CD14-positive monocyte (primary cell): ENCODE measurements around the gene AFF3. TPM values are rescaled to one million over a fixed set of nuclear protein-coding genes. Genes with fewer than 3 reads are reported as not detected.

Experiments
- DNase-seq, 3 donors: peaks; one replicate each; pipeline ENCODE4 v3.0.0-alpha.2; 2011 to 2022
- H2AFZ ChIP-seq: 2 replicates; pipeline ENCODE4 v1.6.0; 2012; ENCODE audit warnings: mild to moderate bottlenecking, low read depth, low read length, inconsistent platforms; ENCODE audit not compliant: insufficient read depth, poor library complexity, severe bottlenecking
- H3K27ac ChIP-seq, 2 donors: 1 replicate in 1 of 2; 2 replicates in 1 of 2; pipeline ENCODE4 v1.5.1; 2012 to 2013; ENCODE audit warnings: low read length in 2 of 2, control low read depth in 1 of 2, inconsistent platforms in 1 of 2, low read depth in 1 of 2, mild to moderate bottlenecking in 1 of 2
- H3K27me3 ChIP-seq, 2 donors: one replicate each; pipeline versions ENCODE4 v1.6.0 to v1.6.1; 2011 to 2013; ENCODE audit warnings: low read length in 2 of 2; ENCODE audit not compliant: control insufficient read depth in 2 of 2, insufficient read depth in 2 of 2
- H3K36me3 ChIP-seq, 2 donors: replicated peaks in 1 of 2; 1 replicate in 1 of 2; 2 replicates in 1 of 2; pipeline versions ENCODE4 v1.5.1 to v1.6.1; 2012 to 2013; ENCODE audit warnings: low read length in 2 of 2, control low read depth in 1 of 2, inconsistent platforms in 1 of 2, mild to moderate bottlenecking in 1 of 2; ENCODE audit not compliant: insufficient read depth in 2 of 2, control insufficient read depth in 1 of 2
- H3K4me1 ChIP-seq, 2 donors: 1 replicate in 1 of 2; 2 replicates in 1 of 2; pipeline versions ENCODE4 v1.5.1 to v1.6.1; 2012 to 2013; ENCODE audit warnings: low read length in 2 of 2, control low read depth in 1 of 2, inconsistent platforms in 1 of 2, mild to moderate bottlenecking in 1 of 2, moderate library complexity in 1 of 2; ENCODE audit not compliant: insufficient read depth in 2 of 2, control insufficient read depth in 1 of 2
- H3K4me2 ChIP-seq: replicated peaks from 2 replicates; pipeline ENCODE3; 2012; ENCODE audit warnings: low read length, moderate library complexity, mild to moderate bottlenecking; ENCODE audit not compliant: poor library complexity, severe bottlenecking; ENCODE audit errors: extremely low read depth
- H3K4me3 ChIP-seq, 3 experiments: fragments of 200-600 bp in 1 of 3; sonication (generic) in 1 of 3; replicated peaks in 1 of 3; 1 replicate in 2 of 3; 2 replicates in 1 of 3; pipeline ENCODE4 v1.5.1; 2011 to 2013; ENCODE audit warnings: low read length in 3 of 3, mild to moderate bottlenecking in 3 of 3, control low read depth in 2 of 3, low read depth in 2 of 3, inconsistent platforms in 1 of 3, moderate library complexity in 1 of 3
- H3K79me2 ChIP-seq: 2 replicates; pipeline ENCODE4 v1.6.0; 2012; ENCODE audit warnings: mild to moderate bottlenecking, control low read depth, inconsistent platforms, low read length, moderate library complexity; ENCODE audit not compliant: insufficient read depth
- H3K9ac ChIP-seq: 2 replicates; pipeline ENCODE4 v1.6.0; 2017; ENCODE audit warnings: low read length, mild to moderate bottlenecking; ENCODE audit not compliant: insufficient read depth, poor library complexity, severe bottlenecking
- H3K9me3 ChIP-seq, 2 donors: replicated peaks in 1 of 2; 1 replicate in 1 of 2; 2 replicates in 1 of 2; pipeline versions ENCODE4 v1.5.1 to v1.6.1; 2012 to 2013; ENCODE audit warnings: low read length in 2 of 2, control low read depth in 1 of 2; ENCODE audit not compliant: control insufficient read depth in 1 of 2, insufficient read depth in 1 of 2
- H4K20me1 ChIP-seq: 2 replicates; pipeline ENCODE4 v1.6.0; 2012; ENCODE audit warnings: mild to moderate bottlenecking, low read length, control low read depth, moderate library complexity; ENCODE audit not compliant: insufficient read depth
- H3K27ac Mint-ChIP-seq, 7 donors: one replicate each; pipeline ENCODE4 v1.8.0; 2020; ENCODE audit warnings: mild to moderate bottlenecking in 7 of 7, mixed read lengths in 7 of 7, moderate library complexity in 6 of 7, inconsistent platforms in 2 of 7
- H3K27me3 Mint-ChIP-seq, 3 donors: one replicate each; pipeline ENCODE4 v1.8.0; 2021 to 2022; ENCODE audit warnings: low read depth in 3 of 3, mild to moderate bottlenecking in 3 of 3, mixed read lengths in 3 of 3, moderate library complexity in 3 of 3, inconsistent platforms in 1 of 3
- H3K36me3 Mint-ChIP-seq, 2 donors: one replicate each; pipeline ENCODE4 v1.8.0; 2020; ENCODE audit warnings: mixed read lengths in 2 of 2, inconsistent platforms in 1 of 2, mild to moderate bottlenecking in 1 of 2
- H3K4me1 Mint-ChIP-seq: one replicate; pipeline ENCODE4 v1.8.0; 2020; ENCODE audit warnings: mild to moderate bottlenecking, mixed read lengths
- H3K4me3 Mint-ChIP-seq, 2 donors: one replicate each; pipeline ENCODE4 v1.8.0; 2020; ENCODE audit warnings: mild to moderate bottlenecking in 2 of 2, mixed read lengths in 2 of 2, moderate library complexity in 1 of 2
- H3K9me3 Mint-ChIP-seq, 7 donors: one replicate each; pipeline ENCODE4 v1.8.0; 2020 to 2022; ENCODE audit warnings: mixed read lengths in 7 of 7, mild to moderate bottlenecking in 6 of 7, moderate library complexity in 6 of 7, inconsistent platforms in 2 of 7
- WGBS: methylation state at CpG from one replicate; pipeline ENCODE4 v1.1.5; 2013; ENCODE audit warnings: missing lambda C conversion rate; ENCODE audit not compliant: insufficient coverage; 5-methylcytosine and 5-hydroxymethylcytosine counted together
- intact Hi-C, 2 donors: fragments of 100-400 bp; cut with micrococcal nuclease; formaldehyde crosslinking; loops; one replicate each; pipeline versions ENCODE4 v1.15.0 to v1.15.1; 2023
- polyA plus RNA-seq, 3 donors: library from polyadenylated mRNA; depleted of rRNA in 1 of 3; unstranded in 2 of 3; stranded (reverse) in 1 of 3; fragments of 300-500 nt in 2 of 3; fragments of >200 nt in 1 of 3; fragmentation: Illumina TruSeq in 2 of 3; gene quantifications; 1 replicate in 2 of 3; 2 replicates in 1 of 3; pipeline ENCODE4 v1.2.3, GENCODE V29; 2012 to 2021
- TF ChIP-seq, protein P1 (sequence below): fragments of 200-600 bp; IDR thresholded peaks from one replicate; pipeline ENCODE4 v1.8.0; 2022; ENCODE audit warnings: antibody characterized with exemption, mild to moderate bottlenecking

The AFF3 gene
- polyA plus RNA-seq, 3 donors = 0.17 to 4.1 (median 0.49) TPM

DNA sequence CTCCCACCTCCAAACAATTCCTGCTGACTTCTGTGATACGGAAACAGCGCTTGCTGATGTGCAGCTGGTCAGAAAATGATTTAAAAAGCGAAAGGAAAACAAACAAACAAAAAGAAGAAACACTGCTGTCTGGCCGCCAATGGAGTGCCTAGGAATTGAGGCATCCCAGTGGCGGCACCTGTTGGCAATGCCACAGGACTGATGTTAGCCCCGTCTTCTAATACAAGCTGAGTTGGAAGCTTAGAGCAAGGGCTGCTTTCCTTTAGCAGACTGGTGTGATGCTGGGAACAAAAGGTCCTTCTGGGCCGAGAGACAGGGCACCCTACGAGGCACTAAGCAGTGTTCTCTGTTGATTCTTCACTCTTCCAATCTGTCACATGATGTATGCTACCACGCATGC lies 489.0 kb downstream of the AFF3 start:
- Histone ChIP-seq H2AFZ (no peak overlapping the region), H3K9ac (no peak overlapping the region), H3K4me2 (no peak overlapping the region), H4K20me1 (no peaks in the 10 kb centered on the region), H3K36me3 (no peaks in the 10 kb centered on the region), H3K4me1 (peaks cover 0 to 5% of the 10 kb centered on the region in 2 donors), H3K79me2 (no peaks in the 10 kb centered on the region), H3K9me3 (no peaks in the 10 kb centered on the region), H3K4me3 (no peak overlapping the region), H3K27ac (no peak overlapping the region), H3K27me3 (no peaks in the 10 kb centered on the region)
- no peak for DNase-seq
- Mint-ChIP-seq H3K27ac (peak overlapping the region in 2 of 7 donors; percentile 12 to 19), H3K4me3 (no peak overlapping the region), H3K36me3 (peaks cover 2 to 3% of the 10 kb centered on the region in 2 donors), H3K4me1 (peaks cover 10% of the 10 kb centered on the region), H3K9me3 (no peaks in the 10 kb centered on the region), H3K27me3 (peaks cover 0 to 2% (median 1%) of the 10 kb centered on the region in 3 donors)
- 99% methylated on average over 8 of the region's 9 CpGs for WGBS
- TF ChIP-seq, protein P1, sequence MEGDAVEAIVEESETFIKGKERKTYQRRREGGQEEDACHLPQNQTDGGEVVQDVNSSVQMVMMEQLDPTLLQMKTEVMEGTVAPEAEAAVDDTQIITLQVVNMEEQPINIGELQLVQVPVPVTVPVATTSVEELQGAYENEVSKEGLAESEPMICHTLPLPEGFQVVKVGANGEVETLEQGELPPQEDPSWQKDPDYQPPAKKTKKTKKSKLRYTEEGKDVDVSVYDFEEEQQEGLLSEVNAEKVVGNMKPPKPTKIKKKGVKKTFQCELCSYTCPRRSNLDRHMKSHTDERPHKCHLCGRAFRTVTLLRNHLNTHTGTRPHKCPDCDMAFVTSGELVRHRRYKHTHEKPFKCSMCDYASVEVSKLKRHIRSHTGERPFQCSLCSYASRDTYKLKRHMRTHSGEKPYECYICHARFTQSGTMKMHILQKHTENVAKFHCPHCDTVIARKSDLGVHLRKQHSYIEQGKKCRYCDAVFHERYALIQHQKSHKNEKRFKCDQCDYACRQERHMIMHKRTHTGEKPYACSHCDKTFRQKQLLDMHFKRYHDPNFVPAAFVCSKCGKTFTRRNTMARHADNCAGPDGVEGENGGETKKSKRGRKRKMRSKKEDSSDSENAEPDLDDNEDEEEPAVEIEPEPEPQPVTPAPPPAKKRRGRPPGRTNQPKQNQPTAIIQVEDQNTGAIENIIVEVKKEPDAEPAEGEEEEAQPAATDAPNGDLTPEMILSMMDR = no peak
- intact Hi-C loops = no loop called here

DNA sequence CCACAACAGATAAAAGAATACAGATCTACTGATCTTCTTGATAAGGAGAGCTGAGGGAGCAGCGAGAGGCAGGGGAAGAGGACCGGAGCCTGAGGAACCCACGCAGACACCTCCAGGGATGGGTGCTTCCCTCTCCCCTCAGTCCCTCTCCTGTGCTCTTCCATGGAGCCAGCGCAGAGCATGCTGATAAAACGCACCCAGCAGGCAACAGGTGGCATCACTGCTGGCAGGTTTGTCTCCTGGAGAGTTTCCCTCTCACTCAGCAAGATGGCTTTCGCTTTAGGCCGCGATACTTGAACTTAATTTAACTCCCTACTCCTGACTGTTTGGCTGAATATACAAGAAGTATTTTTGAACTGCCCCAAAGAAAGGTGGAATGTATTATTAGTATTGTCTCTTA lies 489.5 kb downstream of the AFF3 start:
- Histone ChIP-seq H3K27me3 (no peaks in the 10 kb centered on the region), H3K4me1 (peaks cover 0 to 5% of the 10 kb centered on the region in 2 donors), H3K4me2 (no peak overlapping the region), H3K9me3 (no peaks in the 10 kb centered on the region), H3K4me3 (no peak overlapping the region), H3K36me3 (no peaks in the 10 kb centered on the region), H3K79me2 (no peaks in the 10 kb centered on the region), H3K9ac (no peak overlapping the region), H4K20me1 (no peaks in the 10 kb centered on the region), H3K27ac (no peak overlapping the region), H2AFZ (no peak overlapping the region)
- no peak overlapping the region for H3K4me3 Mint-ChIP-seq
- DNase-seq = no peak
- TF ChIP-seq, protein P1 = no peak
- H3K36me3 Mint-ChIP-seq = peaks cover 2 to 3% of the 10 kb centered on the region in 2 donors
- peaks cover 14% of the 10 kb centered on the region for H3K4me1 Mint-ChIP-seq
- intact Hi-C loops = no loop called here
- H3K27ac Mint-ChIP-seq = peak overlapping the region in 1 of 7 donors; percentile 20
- peaks cover 0 to 2% (median 1%) of the 10 kb centered on the region in 3 donors for H3K27me3 Mint-ChIP-seq
- no peaks in the 10 kb centered on the region for H3K9me3 Mint-ChIP-seq
- 100% methylated on average over 4 of the region's 8 CpGs for WGBS
